HG02884 (cell line): Measurements from ENCODE around the gene CCL17.
"Not testable (repeated sequence)": the region's sequence is repeated elsewhere in the genome, so short reads cannot be mapped to it uniquely, and the experiment has no call there.

Experiments used
- ATAC-seq: cut with Tn5 transposase; IDR thresholded peaks from one replicate; pipeline ENCODE4 v1.9.1; 2021; ENCODE audit warnings: mild to moderate bottlenecking, moderate library complexity; ENCODE audit not compliant: unreplicated experiment

The CCL17 gene

GRCh38 chr16:57395026-57395425, 9.5 kb upstream of the CCL17 start:
- ATAC-seq = no peak

- ATAC-seq = no peak
Observed at GRCh38 chr16:57396786-57397185, 7.8 kb upstream of the CCL17 start.

DNA sequence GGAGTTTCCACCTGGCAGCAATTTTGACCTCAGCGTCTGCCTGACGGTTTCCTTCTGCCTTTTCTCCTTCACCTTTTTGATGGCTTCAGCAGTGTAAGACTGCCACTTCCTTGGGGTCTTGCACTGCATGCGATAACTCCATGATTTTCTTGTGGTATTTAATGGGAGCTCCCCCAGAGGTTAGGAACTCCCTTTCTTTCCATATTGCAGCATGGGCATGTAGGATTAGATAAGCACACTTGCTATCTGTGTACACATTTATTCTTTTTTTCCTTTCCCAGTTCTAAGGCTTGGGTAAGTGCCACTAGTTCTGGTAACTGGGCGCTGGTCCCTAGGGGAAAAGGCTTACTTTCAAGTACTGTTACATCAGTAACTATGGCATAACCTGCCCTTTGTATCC, 7.1 kb upstream of the CCL17 start:
- ATAC-seq = not testable (repeated sequence)

DNA sequence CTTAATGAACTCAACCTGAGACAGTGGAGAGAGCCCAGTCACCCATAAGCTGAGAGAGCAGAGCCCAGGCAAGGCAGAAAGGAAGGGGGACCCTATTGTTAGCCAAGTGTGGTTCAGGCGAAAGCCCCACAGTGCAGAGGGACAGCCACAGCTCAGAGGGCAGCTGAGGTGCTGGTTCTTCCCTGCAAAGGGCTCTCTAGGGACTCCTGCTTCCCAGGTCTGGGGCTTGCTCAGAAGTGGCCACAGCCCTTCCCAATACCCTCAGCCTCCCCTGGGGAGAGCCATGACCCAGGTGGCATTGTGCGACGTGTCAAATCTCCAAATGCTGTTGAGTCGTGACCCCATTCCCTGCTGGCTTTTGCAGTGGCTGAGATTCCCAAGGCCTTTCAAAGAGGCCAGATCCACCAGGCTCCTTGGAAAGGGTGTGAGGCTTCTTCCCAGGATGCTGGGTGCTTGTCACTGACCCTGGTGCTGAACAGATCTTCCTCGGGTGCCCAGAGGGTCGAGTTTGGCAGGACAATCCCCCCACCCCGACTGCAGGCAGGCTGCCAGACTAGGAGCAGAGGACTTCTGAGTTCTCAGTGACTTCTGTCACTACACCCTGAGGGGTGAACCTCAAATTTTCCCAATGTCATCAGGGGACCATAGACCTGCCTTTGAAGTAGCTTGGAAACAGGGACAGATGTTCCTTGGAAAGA, 2.5 kb upstream of the CCL17 start:
- no peak for ATAC-seq

DNA sequence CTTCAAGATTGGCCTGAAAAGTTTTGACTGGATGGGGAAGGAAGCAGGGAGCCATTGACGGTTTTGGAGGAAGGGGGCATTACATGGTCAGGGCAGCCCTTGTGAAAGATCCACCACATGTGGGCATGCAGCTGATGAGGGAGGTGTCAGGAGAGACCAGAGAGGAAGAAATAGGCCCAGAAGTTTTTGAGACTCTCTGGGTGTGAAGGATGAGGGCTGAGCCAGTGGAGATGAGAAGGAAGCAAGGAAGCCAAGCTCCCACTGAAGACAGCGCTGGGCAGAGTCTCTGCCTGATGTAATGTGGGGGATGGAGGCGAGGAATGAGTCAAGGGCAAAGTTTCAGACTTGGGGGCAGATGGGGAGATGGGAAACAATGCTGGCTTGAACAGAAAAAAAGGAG, 530 bp downstream of the CCL17 start:
- no peak for ATAC-seq

DNA sequence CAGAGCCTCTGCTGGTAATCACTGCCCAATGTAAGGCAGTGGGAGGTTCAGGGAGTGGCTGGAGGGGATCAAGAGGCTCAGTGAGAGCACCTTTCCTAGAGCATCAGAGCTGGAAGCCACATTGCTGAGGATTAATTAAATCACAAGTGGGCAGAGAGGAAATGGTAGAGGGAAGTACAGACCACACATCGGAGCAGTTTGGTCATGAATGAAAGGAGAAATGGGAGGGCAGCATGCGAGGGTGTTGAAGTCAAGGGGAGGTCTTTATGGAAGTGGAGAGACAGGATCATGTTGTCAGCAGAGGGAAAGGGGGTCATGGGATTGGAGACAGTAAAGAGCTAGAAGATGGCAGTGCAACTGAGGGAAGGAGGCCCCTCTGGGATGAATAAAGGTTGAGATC, 2.3 kb downstream of the CCL17 start:
- ATAC-seq = no peak

GRCh38 chr16:57407521-57408353, 3.2 kb downstream of the CCL17 start:
- ATAC-seq = no peak

- ATAC-seq = no peak
Observed at GRCh38 chr16:57409065-57409464, 4.5 kb downstream of the CCL17 start.

GRCh38 chr16:57409870-57410587, 5.5 kb downstream of the CCL17 start:
- no peak for ATAC-seq

DNA sequence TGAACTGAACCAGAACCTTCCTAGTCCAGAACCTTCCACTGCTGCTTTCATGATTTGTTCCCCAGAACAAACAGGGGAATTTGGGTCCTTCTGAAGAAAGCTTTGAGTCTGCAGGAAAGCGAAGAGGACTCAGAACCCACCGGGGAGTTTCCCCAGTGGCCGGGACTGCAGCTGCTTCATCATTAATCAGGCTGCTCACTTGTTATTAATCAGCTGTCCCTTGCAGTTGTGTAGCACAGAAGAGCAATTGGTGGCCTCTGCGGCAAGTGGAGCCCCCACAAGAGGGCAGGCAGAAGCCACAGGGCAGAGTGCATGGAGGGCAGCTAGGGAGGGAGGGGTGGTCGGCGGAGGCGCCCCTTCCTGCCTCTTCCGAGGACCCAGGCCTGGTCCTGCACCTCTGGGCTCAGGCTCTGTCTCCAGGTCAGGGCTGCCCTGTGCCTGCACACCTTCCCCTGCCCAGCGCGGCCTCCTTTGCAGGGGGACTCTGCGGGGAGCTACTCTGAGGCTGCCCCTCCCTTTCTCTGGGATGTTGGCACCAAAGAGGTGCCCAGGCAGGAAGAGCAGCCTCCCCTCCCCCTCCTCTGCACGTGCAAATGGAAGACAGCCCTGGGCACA, 6.9 kb downstream of the CCL17 start:
- no peak for ATAC-seq

- no peak for ATAC-seq
Observed at GRCh38 chr16:57412584-57412983, 8.0 kb downstream of the CCL17 start.

GRCh38 chr16:57413301-57413730, 8.7 kb downstream of the CCL17 start:
- peak; percentile 49 for ATAC-seq

DNA sequence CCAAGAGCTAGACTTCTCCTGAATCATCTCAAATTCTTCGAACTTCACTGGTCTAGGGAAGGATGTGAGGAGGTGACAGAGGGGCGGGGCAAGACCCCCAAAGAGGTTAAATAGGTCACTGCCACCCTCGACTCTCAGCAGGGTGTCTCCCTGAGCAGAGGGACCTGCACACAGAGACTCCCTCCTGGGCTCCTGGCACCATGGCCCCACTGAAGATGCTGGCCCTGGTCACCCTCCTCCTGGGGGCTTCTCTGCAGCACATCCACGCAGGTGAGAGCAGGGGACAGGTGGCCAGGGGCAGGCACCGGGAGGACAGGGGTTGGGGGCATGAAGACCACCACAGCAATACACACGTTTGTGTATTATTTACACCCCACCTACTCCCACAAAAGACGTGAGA, 9.2 kb downstream of the CCL17 start:
- no peak for ATAC-seq

- ATAC-seq = no peak
Observed at GRCh38 chr16:57416084-57416483, 11.5 kb downstream of the CCL17 start.

GRCh38 chr16:57419506-57419905, 14.9 kb downstream of the CCL17 start:
- no peak for ATAC-seq

DNA sequence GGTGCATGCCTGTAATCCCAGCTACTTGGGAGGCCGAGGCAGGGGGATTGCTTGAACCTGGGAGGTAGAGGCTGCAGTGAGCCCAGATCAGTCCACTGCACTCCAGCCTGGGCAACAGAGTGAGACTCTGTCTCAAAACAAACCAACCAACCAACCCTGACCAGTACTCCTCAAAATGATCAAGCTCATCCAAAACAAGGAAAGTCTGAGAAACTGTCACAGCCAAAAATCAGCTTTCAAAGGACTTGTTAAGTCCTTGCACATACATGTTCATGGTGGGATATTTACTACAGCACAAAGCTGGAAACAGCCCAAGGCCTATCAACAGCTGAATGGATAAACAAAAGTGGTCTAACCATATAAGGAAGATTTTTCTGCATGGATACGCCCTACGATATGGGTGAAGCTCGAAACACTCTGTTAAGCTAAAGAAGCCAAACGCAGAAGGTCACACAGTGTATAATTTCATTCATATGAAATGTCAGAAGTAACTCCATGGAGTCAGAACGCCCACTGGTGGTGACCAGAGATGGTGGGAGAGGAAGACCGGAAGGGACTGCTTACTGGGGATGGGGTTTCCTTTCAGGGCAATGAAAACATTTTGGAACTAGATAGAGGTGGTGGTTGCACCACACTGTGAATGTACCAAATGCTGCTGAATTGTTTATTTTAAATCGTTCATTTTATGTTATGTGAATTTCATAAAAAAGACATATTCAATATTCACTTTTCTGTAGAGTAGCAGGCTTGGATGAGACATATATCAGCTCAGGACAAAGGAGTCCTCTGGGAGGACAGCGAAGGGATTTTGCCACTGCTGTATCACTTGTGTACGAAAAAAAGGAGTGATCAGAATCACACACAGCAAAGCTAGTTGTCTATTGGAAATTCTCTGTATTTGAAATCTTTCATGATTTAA, 17.7 kb downstream of the CCL17 start:
- no peak for ATAC-seq

- ATAC-seq = no peak
Observed at GRCh38 chr16:57423152-57423551, 18.6 kb downstream of the CCL17 start.

DNA sequence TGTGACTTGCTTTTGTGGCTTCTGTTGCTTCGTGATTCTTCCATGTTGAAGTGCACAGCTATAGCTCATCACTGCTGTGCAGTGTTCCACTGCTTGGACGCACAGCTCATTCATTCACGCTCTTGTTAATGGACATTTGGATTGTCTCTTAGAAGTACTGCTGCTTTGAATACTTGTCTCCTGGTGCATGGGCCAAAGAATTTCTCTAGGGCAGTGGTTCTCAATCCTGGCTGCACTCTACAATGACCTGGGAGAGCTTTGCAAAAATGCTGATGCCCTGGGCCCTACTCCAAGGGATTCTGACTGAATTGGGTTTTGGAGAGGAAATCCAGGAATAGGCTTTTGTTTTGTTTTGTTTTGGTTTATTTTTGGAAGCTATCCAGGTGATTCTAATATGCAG, 20.0 kb downstream of the CCL17 start:
- no peak for ATAC-seq

GRCh38 chr16:57426356-57426755, 21.8 kb downstream of the CCL17 start:
- no peak for ATAC-seq

- ATAC-seq = no peak
Observed at GRCh38 chr16:57427307-57427706, 22.7 kb downstream of the CCL17 start.
